Bone marrow (tissue), 2 donors: ENCODE results near the gene TCF7.
A peak's percentile ranks its signal among the peaks of the same experiment; 100 is the strongest.

Source experiments
- DNase-seq, 2 donors: peaks; one replicate each; lab custom pipeline; 2025; lab: John Stamatoyannopoulos, UW

TCF7 gene

GRCh38 chr5:134090522-134090921 is 24.0 kb upstream of the TCF7 start:
- no peak for DNase-seq

- no peak for DNase-seq
Measured at GRCh38 chr5:134091626-134092121, 22.8 kb upstream of the TCF7 start.

DNA sequence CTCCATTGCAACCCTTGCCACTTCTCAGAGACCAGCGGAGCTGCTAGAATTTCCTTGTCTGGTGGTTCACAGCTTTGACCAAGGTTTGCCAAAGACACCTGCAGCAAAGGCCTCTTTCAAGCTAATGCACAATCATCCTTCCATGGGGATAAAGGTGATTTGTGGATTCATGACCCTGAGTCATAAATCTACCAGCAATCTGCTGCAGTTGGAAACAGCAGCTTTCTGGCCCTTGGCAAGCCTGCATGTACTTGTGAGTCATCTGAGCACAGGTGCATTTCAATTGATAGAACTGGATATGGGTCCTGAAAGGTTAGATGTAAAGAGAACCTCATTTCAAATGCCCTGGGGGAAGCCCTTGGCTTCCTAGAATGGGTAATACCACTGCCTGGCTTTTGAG is 21.6 kb upstream of the TCF7 start:
- no peak for DNase-seq

- no peak for DNase-seq
Measured at GRCh38 chr5:134093351-134093750, 21.1 kb upstream of the TCF7 start.

DNA sequence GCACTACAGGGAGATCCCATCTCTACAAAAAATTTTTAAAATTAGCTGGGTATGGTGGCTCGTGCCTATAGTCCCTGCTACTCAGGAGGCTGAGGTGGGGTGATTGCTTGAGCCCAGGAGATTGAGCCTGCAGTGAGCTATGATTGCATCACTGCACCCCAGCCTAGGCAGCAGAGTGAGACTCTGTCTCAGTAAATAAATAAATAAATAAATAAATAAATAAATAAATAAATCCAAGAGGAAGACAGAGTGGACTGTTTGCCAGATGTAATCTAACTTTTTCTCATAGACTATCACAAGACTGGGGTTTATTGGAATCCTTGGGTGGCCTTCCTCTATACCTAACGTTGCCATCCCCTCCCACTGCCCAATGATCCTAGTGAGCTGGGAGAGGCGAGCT is 19.2 kb upstream of the TCF7 start:
- no peak for DNase-seq

GRCh38 chr5:134095887-134096589 is 18.4 kb upstream of the TCF7 start:
- DNase-seq: no peak

GRCh38 chr5:134097211-134097749 is 17.2 kb upstream of the TCF7 start:
- DNase-seq: no peak

DNA sequence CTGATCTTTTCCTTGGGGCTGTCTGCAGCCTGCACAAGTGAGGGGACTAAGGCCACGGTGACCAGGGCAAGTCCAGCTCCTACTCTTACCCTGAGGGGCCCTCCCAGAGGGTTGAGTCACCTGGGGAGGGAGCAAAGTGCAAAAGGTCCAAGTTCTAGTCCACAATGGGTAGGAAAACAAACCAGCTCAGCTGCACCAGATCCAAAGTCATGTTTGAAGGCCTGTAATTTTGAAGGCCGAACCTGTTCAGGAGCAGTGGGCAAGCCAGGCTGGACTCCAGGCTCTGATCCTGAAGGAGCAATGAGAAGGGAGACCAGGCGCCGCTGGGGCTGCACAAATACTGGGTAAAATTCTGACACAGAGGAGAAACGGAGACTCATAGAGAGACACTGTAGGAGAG is 15.8 kb upstream of the TCF7 start:
- DNase-seq: no peak

DNA sequence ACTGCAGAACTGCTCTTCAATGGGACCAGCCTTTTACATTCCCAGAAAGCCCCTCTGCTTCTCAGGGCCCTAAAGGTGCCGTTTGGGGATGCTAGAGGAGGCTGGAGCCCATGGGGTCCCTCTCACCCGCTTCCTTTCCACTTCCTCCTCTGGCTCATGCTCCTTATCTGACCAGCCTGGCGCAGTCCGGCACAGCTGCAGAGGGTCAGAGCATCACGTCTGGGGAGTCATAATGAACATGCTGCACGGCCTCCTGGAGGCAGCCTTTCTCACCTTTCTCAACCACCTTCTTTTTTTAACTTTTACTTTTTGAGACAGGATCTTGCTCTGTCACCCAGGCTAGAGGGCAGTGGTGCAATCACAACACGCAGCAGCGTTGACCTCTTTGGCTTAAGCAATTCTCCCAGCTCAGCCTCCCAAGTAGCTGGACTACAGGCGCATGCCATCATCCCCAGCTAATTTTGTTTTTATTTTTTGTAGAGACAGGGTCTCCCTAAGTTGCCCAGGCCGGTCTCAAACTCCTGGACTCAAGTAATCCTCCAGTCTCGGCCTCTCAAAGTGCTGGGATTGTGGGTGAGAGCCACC is 15.1 kb upstream of the TCF7 start:
- DNase-seq: no peak

- no peak for DNase-seq
Measured at GRCh38 chr5:134099939-134100282, 14.6 kb upstream of the TCF7 start.

DNA sequence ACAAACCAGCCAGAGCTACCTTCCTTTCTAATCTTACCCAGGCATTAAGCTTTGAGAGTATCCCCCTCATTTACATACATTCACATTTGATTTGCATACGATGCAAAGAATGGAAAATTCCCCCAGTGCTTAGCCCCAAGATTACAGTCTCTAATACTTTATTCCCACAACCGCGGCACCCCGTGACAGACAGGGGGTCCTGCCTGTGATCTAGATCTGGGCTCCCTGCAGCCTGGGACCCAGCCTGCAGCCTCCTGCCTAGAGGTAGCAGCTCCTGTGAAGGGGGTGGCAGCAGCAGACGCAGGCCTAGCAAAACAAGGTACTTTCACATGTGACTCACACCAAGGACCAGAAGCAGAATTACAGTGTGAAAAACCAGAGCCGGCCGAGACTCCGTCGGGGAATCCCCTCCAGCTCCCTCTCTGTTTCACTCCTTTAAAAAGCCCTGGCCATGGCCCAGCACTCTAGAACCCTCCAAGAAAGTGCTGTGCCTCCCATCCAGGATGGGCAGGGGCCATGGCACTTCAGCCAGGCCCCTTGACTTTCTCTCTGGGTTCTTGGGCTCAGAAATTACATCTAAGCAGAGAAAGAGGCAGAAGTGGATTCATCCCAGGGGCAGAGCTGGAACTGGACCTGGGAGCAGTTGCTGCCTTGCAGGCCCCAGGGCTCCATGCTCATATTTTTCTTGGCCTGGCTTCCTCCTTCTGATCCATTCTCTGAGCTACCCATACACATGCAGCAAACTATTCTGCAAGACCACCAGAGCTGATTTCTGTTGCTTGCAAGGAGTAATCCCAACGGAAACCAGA is 14.0 kb upstream of the TCF7 start:
- DNase-seq: no peak

DNA sequence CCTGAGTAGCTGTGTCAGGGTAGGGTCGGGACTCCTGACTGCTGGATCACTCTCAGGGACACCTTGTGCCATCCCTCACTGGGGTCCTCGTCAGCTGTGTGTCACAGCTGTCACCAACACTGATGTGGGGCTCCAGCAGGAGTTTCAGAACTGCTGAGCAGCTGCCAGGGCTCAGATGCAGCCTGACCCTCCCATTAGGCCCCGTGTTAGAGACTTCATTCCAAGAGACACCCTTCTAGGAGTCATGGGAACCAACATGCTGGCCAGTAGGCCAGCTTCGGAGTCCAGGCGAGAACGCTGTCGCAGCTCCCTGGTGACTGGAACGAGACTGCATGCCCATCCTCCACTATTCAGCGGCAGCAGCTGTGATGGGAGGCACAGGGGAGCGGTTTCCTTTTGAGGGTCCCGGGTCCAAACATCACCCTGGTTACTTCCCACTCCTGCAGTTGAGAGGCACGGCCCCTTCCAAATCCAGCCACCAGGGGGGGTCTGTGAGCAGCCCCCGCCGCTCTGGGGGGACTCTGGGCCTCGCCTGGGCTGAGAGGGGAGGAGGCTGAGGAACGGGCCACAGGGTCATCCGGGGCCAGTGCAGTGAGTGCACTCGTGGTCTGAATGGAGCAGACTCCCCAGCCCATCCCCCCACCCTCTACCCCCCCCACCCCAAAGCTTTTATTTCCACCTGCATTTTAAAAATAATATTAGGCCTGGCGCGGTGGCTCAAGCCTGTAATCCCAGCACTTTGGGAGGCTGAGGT is 12.6 kb upstream of the TCF7 start:
- DNase-seq: peak; percentile 34 to 49

GRCh38 chr5:134103397-134103796 is 11.1 kb upstream of the TCF7 start:
- DNase-seq: no peak

- no peak for DNase-seq
Measured at GRCh38 chr5:134103998-134104654, 10.4 kb upstream of the TCF7 start.

DNA sequence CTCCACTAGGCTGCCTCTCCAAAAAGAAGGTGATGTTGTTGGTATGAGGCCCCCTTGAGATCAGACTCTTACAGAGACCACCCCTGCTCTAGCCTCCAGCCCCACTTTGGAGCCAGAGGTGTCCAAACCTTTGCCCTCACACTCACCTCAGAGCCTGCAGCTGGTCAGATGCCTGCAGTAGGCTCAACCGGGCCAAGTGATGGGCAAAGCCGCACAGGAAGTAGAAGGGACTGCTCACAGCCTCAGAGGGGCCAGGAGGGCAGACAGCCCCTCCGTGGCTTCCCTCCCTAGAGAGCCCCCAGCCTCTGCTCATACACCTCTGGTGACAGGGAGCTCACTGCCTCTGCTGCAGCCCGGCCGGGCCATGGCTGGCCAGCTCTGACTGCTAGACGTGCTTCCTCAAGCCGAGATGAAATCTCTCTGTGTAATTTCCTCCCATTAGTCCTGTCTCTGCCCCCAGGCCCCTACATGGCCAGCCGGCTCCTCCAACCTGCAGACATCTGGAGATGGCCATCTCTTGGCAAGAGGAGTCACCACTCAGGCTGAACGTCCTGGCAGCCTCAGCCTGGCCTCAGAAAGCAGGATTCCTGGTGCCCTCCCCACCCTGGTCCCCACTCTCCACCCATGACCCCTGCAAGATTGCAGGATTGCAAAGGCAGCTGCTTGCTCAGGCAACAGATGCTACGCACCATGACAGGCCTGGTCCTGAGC is 7.3 kb upstream of the TCF7 start:
- no peak for DNase-seq

DNA sequence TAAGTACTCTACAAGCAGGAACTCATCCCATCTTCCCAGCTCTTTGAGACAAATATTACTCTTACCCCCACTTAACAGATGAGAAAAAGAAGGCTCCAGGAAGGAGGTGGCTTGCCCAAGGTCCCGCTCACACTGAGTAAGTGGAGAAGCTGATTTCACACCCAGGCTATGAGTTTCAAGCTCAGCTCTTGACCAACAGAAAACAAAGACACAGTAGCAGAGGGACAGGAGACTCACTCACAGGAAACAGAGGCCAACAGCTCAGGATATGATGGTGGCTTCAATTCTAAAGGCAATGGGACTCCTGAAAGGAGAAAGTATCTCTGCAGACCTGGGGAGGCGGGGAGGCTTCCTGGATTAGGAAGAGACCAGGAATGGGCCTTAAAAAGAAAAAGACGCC is 6.7 kb upstream of the TCF7 start:
- DNase-seq: no peak

DNA sequence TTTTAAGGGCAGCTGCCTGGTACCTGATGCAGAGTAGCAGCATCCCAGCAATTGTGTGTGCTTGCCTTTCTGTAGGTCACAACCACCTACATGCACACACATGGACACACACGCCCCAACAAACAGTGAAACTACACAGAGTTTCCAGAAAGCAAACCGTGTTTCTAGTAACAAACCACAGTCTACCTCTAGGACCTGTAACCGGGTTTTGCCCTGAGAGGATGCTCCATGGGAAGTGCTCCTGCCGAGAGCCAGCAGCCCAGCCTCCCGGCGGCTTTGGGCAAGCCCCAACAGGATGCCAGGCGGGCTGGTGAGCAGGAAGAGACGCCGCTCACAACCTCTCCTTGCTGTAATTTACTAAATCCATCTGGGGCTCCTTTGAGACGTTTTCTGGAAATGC is 4.1 kb upstream of the TCF7 start:
- DNase-seq: no peak

DNA sequence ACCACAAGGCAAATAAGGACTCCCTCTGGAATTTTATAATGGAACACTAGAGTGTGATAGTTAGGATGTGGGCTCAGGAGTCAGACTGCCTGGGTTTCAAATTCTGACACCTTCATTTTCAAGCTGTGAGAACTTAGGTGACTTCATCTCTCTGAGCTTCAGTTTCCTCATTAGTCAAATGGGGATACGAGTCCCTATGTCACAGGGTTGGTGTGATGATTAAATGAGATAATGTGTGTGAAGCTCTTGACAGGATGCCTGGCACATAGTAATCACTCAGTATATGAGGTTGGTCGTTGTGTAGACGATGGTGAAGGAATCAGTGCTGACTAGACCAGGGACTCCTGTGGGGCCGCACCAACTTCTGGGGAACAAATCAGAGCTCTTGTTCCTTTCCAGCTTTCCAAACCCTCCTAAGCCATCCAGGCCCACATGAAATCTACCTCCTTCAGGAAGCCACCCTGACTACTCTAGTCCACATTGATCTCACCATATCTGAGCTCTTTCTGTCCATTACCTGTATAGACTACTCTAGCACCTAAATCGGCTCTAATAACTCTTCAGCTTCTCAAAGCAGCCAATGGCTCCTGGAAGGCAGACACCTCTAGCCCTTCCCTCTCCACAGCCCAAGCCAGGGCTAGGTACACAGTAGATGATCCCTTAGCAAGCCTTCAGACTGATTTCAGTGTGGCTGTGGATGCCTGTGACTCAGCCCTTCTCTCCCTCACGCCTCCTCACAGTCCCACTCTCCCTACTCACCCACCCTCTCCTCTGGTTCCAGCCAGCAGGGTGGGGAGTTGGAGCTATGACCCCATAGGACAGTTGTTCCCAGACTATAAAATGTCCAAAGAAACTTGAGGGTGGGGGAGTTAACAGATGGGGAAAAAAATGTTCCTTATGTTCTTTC is 2.5 kb upstream of the TCF7 start:
- no peak for DNase-seq

DNA sequence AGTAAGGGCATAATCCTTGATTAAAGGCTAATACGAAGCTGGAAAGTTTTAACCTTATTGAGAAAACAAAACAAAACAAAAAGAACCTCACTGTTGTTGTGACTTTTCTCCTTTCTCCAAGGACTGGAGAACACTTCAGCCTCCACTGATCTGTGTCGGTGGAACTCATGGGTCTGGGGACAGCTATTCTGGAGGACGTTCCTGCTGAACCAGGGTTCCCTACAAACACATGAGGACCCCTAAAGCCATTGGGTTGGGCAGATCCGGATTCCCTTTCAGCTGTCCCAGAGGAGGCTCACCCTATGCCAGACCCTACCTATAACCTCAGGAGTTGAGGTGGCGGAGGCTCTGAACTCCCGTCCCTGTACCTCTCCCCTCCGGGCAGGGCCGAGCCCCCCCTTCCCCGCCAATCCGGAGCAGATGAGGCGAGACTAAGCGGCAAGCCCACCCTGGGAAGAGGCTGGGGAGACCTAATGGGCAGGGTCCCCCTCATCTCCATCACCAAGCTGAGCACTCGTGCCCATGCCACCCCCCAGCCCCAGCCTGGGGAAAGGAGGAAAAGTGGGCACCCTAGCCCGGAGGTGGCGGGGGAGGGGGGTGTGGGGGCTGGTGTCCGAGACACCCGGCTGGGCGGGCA is 1.6 kb upstream of the TCF7 start:
- DNase-seq: no peak
